ENCODE data around the gene NGFR.

Gene NGFR

DNA sequence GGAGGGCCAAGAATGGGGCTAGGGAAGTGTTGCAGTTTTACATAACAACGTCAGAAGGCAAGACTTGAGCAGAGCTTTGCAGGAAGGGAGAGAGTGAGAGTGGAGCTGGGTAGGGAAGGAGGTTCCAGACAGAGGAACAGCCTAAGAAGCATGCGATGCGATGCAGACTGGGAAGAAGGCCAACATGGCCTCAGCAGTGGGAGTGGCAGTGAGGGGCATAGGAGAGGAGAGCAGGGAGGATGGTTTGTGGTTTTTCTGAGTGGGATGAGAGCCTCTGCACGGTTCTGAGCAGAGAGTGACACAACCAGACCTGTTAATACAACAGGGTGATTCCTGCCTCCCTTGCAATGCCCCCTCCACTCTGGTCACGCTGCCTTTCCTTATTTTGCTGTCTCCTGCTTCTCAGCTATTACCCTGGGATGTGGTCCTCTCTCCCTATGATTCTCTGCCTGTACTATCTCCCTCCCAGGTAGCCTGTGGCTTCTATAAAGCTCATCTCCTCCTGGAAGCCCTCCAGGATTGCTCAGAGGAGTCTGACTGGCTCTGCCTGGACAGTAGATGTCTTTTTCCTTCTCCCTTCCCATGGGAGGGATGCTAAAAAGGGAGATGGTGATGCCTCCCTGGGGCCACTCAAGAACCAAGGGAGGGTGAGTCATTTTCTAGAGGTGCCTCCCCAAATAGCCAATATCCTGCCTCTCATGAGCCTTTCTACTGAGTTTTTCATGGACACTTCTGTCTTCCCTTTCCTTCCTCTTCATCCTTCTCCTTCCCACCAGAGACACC is 38.7 kb upstream of the NGFR start:
- peaks cover 42% of the 10 kb centered on the region for H3K27me3 ChIP-seq (ENCODE audit: control insufficient read depth, low read length)
- no peaks in the 10 kb centered on the region for H3K36me3 ChIP-seq (ENCODE audit: control insufficient read depth, low read length)
- H3K4me2 ChIP-seq (ENCODE audit: low read length): no peak overlapping the region
- no peak overlapping the region for H3K27ac ChIP-seq (ENCODE audit: low read depth, low read length)
- H3K9me3 ChIP-seq (ENCODE audit: control insufficient read depth, insufficient read depth, low read length): no peaks in the 10 kb centered on the region
- TF ChIP-seq EZH2phosphoT487 (IDR thresholded peaks at IDR 0.05; ENCODE audit: borderline replicate concordance, low read length): no peak
- TF ChIP-seq, protein P1, sequence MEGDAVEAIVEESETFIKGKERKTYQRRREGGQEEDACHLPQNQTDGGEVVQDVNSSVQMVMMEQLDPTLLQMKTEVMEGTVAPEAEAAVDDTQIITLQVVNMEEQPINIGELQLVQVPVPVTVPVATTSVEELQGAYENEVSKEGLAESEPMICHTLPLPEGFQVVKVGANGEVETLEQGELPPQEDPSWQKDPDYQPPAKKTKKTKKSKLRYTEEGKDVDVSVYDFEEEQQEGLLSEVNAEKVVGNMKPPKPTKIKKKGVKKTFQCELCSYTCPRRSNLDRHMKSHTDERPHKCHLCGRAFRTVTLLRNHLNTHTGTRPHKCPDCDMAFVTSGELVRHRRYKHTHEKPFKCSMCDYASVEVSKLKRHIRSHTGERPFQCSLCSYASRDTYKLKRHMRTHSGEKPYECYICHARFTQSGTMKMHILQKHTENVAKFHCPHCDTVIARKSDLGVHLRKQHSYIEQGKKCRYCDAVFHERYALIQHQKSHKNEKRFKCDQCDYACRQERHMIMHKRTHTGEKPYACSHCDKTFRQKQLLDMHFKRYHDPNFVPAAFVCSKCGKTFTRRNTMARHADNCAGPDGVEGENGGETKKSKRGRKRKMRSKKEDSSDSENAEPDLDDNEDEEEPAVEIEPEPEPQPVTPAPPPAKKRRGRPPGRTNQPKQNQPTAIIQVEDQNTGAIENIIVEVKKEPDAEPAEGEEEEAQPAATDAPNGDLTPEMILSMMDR (IDR thresholded peaks at IDR 0.05; ENCODE audit: low read depth, low read length, poor library complexity, severe bottlenecking): no peak
- no peak overlapping the region for H3K4me3 ChIP-seq (ENCODE audit: low read length)
- H3F3A ChIP-seq (ENCODE audit: control insufficient read depth, insufficient read depth): no peaks in the 10 kb centered on the region
- H3K9me2 ChIP-seq (replicated peaks; ENCODE audit: control insufficient read depth, low read length): no peaks in the 10 kb centered on the region
- H3K79me2 ChIP-seq (ENCODE audit: control insufficient read depth, low read length): no peaks in the 10 kb centered on the region
- no peaks in the 10 kb centered on the region for H4K20me1 ChIP-seq (ENCODE audit: control insufficient read depth, insufficient read depth, low read depth, low read length)
- H3K4me1 ChIP-seq (ENCODE audit: control insufficient read depth, low read length): peaks cover 5% of the 10 kb centered on the region

DNA sequence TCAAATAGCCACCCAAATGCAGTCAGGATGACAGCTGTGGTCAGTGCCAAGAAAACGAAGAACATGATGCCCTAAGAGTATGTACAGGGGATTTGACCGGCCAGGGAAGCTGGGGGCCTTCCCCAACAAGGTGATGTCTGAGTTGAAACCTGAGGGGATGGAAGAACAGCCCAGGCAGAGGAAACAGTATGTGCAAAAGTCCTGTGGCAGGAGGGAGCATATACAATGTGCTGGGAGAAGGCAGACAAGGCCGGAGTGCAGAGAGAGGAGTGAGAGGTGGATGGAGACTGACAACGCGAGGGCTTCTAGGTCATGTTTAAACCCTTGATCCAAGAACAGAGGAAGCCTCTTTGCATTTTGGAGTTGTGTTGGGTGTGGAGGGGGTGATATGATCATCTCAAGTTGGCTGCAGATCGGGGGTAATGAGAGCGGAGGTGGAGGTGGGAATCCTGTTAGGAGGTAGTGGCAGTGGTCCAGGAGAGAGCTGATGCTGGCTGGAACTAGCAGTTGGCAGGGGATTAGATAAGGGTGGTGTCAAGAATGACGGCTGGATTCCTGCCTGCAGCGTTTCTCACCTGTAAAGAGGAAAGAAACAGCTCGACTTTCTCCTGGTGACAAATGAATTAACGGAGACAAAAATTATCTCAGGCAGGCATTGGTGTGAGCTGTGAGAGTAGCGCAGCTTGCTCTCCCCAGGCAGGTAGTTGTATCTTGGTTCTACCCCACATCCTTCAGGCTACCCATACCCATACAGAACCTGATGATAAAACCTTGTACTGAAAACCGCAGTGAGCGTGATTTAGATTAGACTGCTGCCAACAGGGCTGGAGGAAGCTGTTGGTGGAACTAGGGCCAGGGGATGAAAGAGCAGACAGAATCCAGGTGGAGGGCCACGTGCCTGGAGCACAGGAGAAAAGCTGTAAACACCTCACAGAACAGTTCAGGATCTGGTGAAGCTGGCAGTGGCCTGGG is 37.2 kb upstream of the NGFR start:
- Histone ChIP-seq H3K9me2 (replicated peaks; ENCODE audit: control insufficient read depth, low read length) (no peaks in the 10 kb centered on the region), H4K20me1 (ENCODE audit: control insufficient read depth, insufficient read depth, low read depth, low read length) (no peaks in the 10 kb centered on the region), H3F3A (ENCODE audit: control insufficient read depth, insufficient read depth) (no peaks in the 10 kb centered on the region), H3K27ac (ENCODE audit: low read depth, low read length) (no peak overlapping the region), H3K9me3 (ENCODE audit: control insufficient read depth, insufficient read depth, low read length) (no peaks in the 10 kb centered on the region), H3K79me2 (ENCODE audit: control insufficient read depth, low read length) (no peaks in the 10 kb centered on the region), H3K4me2 (ENCODE audit: low read length) (no peak overlapping the region), H3K4me1 (ENCODE audit: control insufficient read depth, low read length) (no peaks in the 10 kb centered on the region), H3K36me3 (ENCODE audit: control insufficient read depth, low read length) (no peaks in the 10 kb centered on the region), H3K4me3 (ENCODE audit: low read length) (no peak overlapping the region), H3K27me3 (ENCODE audit: control insufficient read depth, low read length) (peaks cover 42% of the 10 kb centered on the region)
- no peak for TF ChIP-seq EZH2phosphoT487 (IDR thresholded peaks at IDR 0.05; ENCODE audit: borderline replicate concordance, low read length)
- TF ChIP-seq, protein P1 (IDR thresholded peaks at IDR 0.05; ENCODE audit: low read depth, low read length, poor library complexity, severe bottlenecking): no peak

DNA sequence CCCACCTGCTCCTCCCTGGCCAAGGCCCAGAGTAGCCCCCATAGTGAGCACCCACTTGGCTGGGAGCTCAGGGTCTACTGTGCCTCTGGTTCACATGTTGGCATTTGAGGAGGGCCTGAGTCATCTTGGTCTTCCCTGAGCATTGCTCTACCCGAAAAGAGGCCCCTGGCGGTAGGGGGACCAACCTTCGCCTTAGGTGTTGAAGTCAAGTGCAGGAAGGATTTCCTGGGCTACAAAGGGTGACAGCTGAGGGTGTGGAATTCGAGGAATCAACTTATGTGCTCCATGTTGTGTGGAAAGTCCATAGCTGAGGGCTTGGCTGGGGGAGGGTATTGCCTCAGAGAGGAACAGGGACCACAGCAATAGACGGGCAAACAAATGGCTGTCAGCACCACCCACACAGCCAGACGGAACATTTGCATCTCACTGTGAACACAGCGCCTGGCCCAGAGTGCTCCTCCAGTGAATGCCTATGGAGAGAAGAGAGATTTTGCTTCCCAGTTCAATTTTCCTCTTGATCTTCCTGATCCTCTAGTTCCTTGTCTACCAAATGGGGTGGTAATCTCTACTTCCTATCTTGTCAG is 35.6 kb upstream of the NGFR start:
- Histone ChIP-seq H3F3A (ENCODE audit: control insufficient read depth, insufficient read depth) (no peaks in the 10 kb centered on the region), H3K79me2 (ENCODE audit: control insufficient read depth, low read length) (no peaks in the 10 kb centered on the region), H3K9me2 (replicated peaks; ENCODE audit: control insufficient read depth, low read length) (no peaks in the 10 kb centered on the region), H3K4me3 (ENCODE audit: low read length) (no peak overlapping the region), H3K36me3 (ENCODE audit: control insufficient read depth, low read length) (no peaks in the 10 kb centered on the region), H3K27ac (ENCODE audit: low read depth, low read length) (no peak overlapping the region), H3K27me3 (ENCODE audit: control insufficient read depth, low read length) (peaks cover 36% of the 10 kb centered on the region), H3K4me1 (ENCODE audit: control insufficient read depth, low read length) (no peaks in the 10 kb centered on the region), H3K9me3 (ENCODE audit: control insufficient read depth, insufficient read depth, low read length) (no peaks in the 10 kb centered on the region), H4K20me1 (ENCODE audit: control insufficient read depth, insufficient read depth, low read depth, low read length) (no peaks in the 10 kb centered on the region), H3K4me2 (ENCODE audit: low read length) (no peak overlapping the region)
- no peak for TF ChIP-seq EZH2phosphoT487 (IDR thresholded peaks at IDR 0.05; ENCODE audit: borderline replicate concordance, low read length)
